CD14-positive monocyte (primary cell): ENCODE results near the gene TNIP2. TPM values are rescaled to one million over a fixed set of nuclear protein-coding genes. Genes with fewer than 3 reads are reported as not detected.

Experiments
- DNase-seq, 3 donors: peaks; one replicate each; pipeline ENCODE4 v3.0.0-alpha.2; 2011 to 2022
- H2AFZ ChIP-seq: 2 replicates; pipeline ENCODE4 v1.6.0; 2012; ENCODE audit warnings: mild to moderate bottlenecking, low read depth, low read length, inconsistent platforms; ENCODE audit not compliant: insufficient read depth, poor library complexity, severe bottlenecking
- H3K27ac ChIP-seq, 2 donors: 1 replicate in 1 of 2; 2 replicates in 1 of 2; pipeline ENCODE4 v1.5.1; 2012 to 2013; ENCODE audit warnings: low read length in 2 of 2, control low read depth in 1 of 2, inconsistent platforms in 1 of 2, low read depth in 1 of 2, mild to moderate bottlenecking in 1 of 2
- H3K27me3 ChIP-seq, 2 donors: one replicate each; pipeline versions ENCODE4 v1.6.0 to v1.6.1; 2011 to 2013; ENCODE audit warnings: low read length in 2 of 2; ENCODE audit not compliant: control insufficient read depth in 2 of 2, insufficient read depth in 2 of 2
- H3K36me3 ChIP-seq, 2 donors: replicated peaks in 1 of 2; 1 replicate in 1 of 2; 2 replicates in 1 of 2; pipeline versions ENCODE4 v1.5.1 to v1.6.1; 2012 to 2013; ENCODE audit warnings: low read length in 2 of 2, control low read depth in 1 of 2, inconsistent platforms in 1 of 2, mild to moderate bottlenecking in 1 of 2; ENCODE audit not compliant: insufficient read depth in 2 of 2, control insufficient read depth in 1 of 2
- H3K4me1 ChIP-seq, 2 donors: 1 replicate in 1 of 2; 2 replicates in 1 of 2; pipeline versions ENCODE4 v1.5.1 to v1.6.1; 2012 to 2013; ENCODE audit warnings: low read length in 2 of 2, control low read depth in 1 of 2, inconsistent platforms in 1 of 2, mild to moderate bottlenecking in 1 of 2, moderate library complexity in 1 of 2; ENCODE audit not compliant: insufficient read depth in 2 of 2, control insufficient read depth in 1 of 2
- H3K4me2 ChIP-seq: replicated peaks from 2 replicates; pipeline ENCODE3; 2012; ENCODE audit warnings: low read length, moderate library complexity, mild to moderate bottlenecking; ENCODE audit not compliant: poor library complexity, severe bottlenecking; ENCODE audit errors: extremely low read depth
- H3K4me3 ChIP-seq, 3 experiments: fragments of 200-600 bp in 1 of 3; sonication (generic) in 1 of 3; replicated peaks in 1 of 3; 1 replicate in 2 of 3; 2 replicates in 1 of 3; pipeline ENCODE4 v1.5.1; 2011 to 2013; ENCODE audit warnings: low read length in 3 of 3, mild to moderate bottlenecking in 3 of 3, control low read depth in 2 of 3, low read depth in 2 of 3, inconsistent platforms in 1 of 3, moderate library complexity in 1 of 3
- H3K79me2 ChIP-seq: 2 replicates; pipeline ENCODE4 v1.6.0; 2012; ENCODE audit warnings: mild to moderate bottlenecking, control low read depth, inconsistent platforms, low read length, moderate library complexity; ENCODE audit not compliant: insufficient read depth
- H3K9ac ChIP-seq: 2 replicates; pipeline ENCODE4 v1.6.0; 2017; ENCODE audit warnings: low read length, mild to moderate bottlenecking; ENCODE audit not compliant: insufficient read depth, poor library complexity, severe bottlenecking
- H3K9me3 ChIP-seq, 2 donors: replicated peaks in 1 of 2; 1 replicate in 1 of 2; 2 replicates in 1 of 2; pipeline versions ENCODE4 v1.5.1 to v1.6.1; 2012 to 2013; ENCODE audit warnings: low read length in 2 of 2, control low read depth in 1 of 2; ENCODE audit not compliant: control insufficient read depth in 1 of 2, insufficient read depth in 1 of 2
- H4K20me1 ChIP-seq: 2 replicates; pipeline ENCODE4 v1.6.0; 2012; ENCODE audit warnings: mild to moderate bottlenecking, low read length, control low read depth, moderate library complexity; ENCODE audit not compliant: insufficient read depth
- H3K27ac Mint-ChIP-seq, 7 donors: one replicate each; pipeline ENCODE4 v1.8.0; 2020; ENCODE audit warnings: mild to moderate bottlenecking in 7 of 7, mixed read lengths in 7 of 7, moderate library complexity in 6 of 7, inconsistent platforms in 2 of 7
- H3K27me3 Mint-ChIP-seq, 3 donors: one replicate each; pipeline ENCODE4 v1.8.0; 2021 to 2022; ENCODE audit warnings: low read depth in 3 of 3, mild to moderate bottlenecking in 3 of 3, mixed read lengths in 3 of 3, moderate library complexity in 3 of 3, inconsistent platforms in 1 of 3
- H3K36me3 Mint-ChIP-seq, 2 donors: one replicate each; pipeline ENCODE4 v1.8.0; 2020; ENCODE audit warnings: mixed read lengths in 2 of 2, inconsistent platforms in 1 of 2, mild to moderate bottlenecking in 1 of 2
- H3K4me1 Mint-ChIP-seq: one replicate; pipeline ENCODE4 v1.8.0; 2020; ENCODE audit warnings: mild to moderate bottlenecking, mixed read lengths
- H3K4me3 Mint-ChIP-seq, 2 donors: one replicate each; pipeline ENCODE4 v1.8.0; 2020; ENCODE audit warnings: mild to moderate bottlenecking in 2 of 2, mixed read lengths in 2 of 2, moderate library complexity in 1 of 2
- H3K9me3 Mint-ChIP-seq, 7 donors: one replicate each; pipeline ENCODE4 v1.8.0; 2020 to 2022; ENCODE audit warnings: mixed read lengths in 7 of 7, mild to moderate bottlenecking in 6 of 7, moderate library complexity in 6 of 7, inconsistent platforms in 2 of 7
- CTCF ChIP-seq: fragments of 200-600 bp; IDR thresholded peaks from one replicate; pipeline ENCODE4 v1.8.0; 2022; ENCODE audit warnings: antibody characterized with exemption, mild to moderate bottlenecking
- WGBS: methylation state at CpG from one replicate; pipeline ENCODE4 v1.1.5; 2013; ENCODE audit warnings: missing lambda C conversion rate; ENCODE audit not compliant: insufficient coverage; 5-methylcytosine and 5-hydroxymethylcytosine counted together
- intact Hi-C, 2 donors: fragments of 100-400 bp; cut with micrococcal nuclease; formaldehyde crosslinking; loops; one replicate each; pipeline versions ENCODE4 v1.15.0 to v1.15.1; 2023
- polyA minus RNA-seq: library from RNA; depleted of rRNA, polyadenylated mRNA; stranded (reverse); fragments of >200 nt; gene quantifications from 2 replicates; pipeline ENCODE4 v1.2.3, GENCODE V29; 2012
- polyA plus RNA-seq, 3 donors: library from polyadenylated mRNA; depleted of rRNA in 1 of 3; unstranded in 2 of 3; stranded (reverse) in 1 of 3; fragments of 300-500 nt in 2 of 3; fragments of >200 nt in 1 of 3; fragmentation: Illumina TruSeq in 2 of 3; gene quantifications; 1 replicate in 2 of 3; 2 replicates in 1 of 3; pipeline ENCODE4 v1.2.3, GENCODE V29; 2012 to 2021
- total RNA-seq, 12 experiments: library from RNA in 1 of 12; stranded (reverse) in 1 of 12; fragments of 120-200 nt in 1 of 12; gene quantifications; one replicate each; pipeline ENCODE4 v1.2.4 and lab custom pipeline; 2013 to 2026; ENCODE audit warnings: mixed read lengths in 6 of 12, inconsistent platforms in 1 of 12

The TNIP2 gene
- 40.4 TPM for total RNA-seq (2013)
- polyA plus RNA-seq (10 to 100 TPM; 27.6 to 75.7 (median 28.2) TPM), polyA minus RNA-seq (34.6 and 39.3 TPM in 2 replicates), total RNA-seq (lab: John Stamatoyannopoulos, UW) (22.9 to 48.1 (median 30.5) reads per million in 11 experiments)

GRCh38 chr4:2755821-2756690 is at the start of gene TNIP2:
TSS of gene TNIP2 (minus strand) at chr4:2756336. CDS start at chr4:2756289, 47 bp downstream.
- intact Hi-C loops = loop anchor here (5.0 kb wide), 4 partner anchors 41 to 514 kb away; partner anchors contain the start of genes HAUS3 (in 1 of the 2) and POLN (in 1 of the 2)
- Mint-ChIP-seq H3K4me1 (peaks cover 35% of the 10 kb centered on the region), H3K9me3 (peaks cover 0 to 2% (median 0%) of the 10 kb centered on the region in 7 donors), H3K27me3 (peaks cover 0 to 10% (median 3%) of the 10 kb centered on the region in 3 donors), H3K36me3 (peaks cover 5 to 20% of the 10 kb centered on the region in 2 donors), H3K4me3 (peak within 1 kb of the TSS; percentile 72 to 82), H3K27ac (peak within 1 kb of the TSS; percentile 30 to 88 (median 66))
- Histone ChIP-seq H3K36me3 (peaks cover 7 to 15% of the 10 kb centered on the region in 2 donors), H3K4me1 (peaks cover 15 to 19% of the 10 kb centered on the region in 2 donors), H3K4me3 (peak within 1 kb of the TSS; percentile 67 to 92 (median 83)), H3K4me2 (peak within 1 kb of the TSS; percentile 92), H3K9ac (peak within 1 kb of the TSS; percentile 87), H3K27me3 (no peaks in the 10 kb centered on the region), H4K20me1 (peaks cover 41% of the 10 kb centered on the region), H2AFZ (peak within 1 kb of the TSS; percentile 83), H3K27ac (peak within 1 kb of the TSS; percentile 23 to 80), H3K9me3 (no peaks in the 10 kb centered on the region), H3K79me2 (peaks cover 47% of the 10 kb centered on the region)
- under 1% methylated on average over 59 of the region's 96 CpGs for WGBS
- peak; percentile 34 for TF ChIP-seq CTCF
- DNase-seq = peak; percentile 69 to 82 (median 73)

- H3K36me3 ChIP-seq = peaks cover 51 to 61% of the 10 kb centered on the region in 2 donors
- peaks cover 95% of the 10 kb centered on the region for H3K79me2 ChIP-seq
- H3K9me3 ChIP-seq = no peaks in the 10 kb centered on the region
- intact Hi-C loops = no loop called here
- 64% methylated on average over 8 of the region's 13 CpGs for WGBS
- no peak for TF ChIP-seq CTCF
- H3K27me3 ChIP-seq = no peaks in the 10 kb centered on the region
- no peak overlapping the region for H2AFZ ChIP-seq
- peak overlapping the region; percentile 74 to 97 for H3K27ac ChIP-seq
- peak overlapping the region; percentile 52 for H3K9ac ChIP-seq
- Mint-ChIP-seq H3K27me3 (peaks cover 0 to 2% (median 2%) of the 10 kb centered on the region in 3 donors), H3K9me3 (no peaks in the 10 kb centered on the region), H3K4me1 (peaks cover 80% of the 10 kb centered on the region), H3K36me3 (peaks cover 44 to 72% of the 10 kb centered on the region in 2 donors), H3K4me3 (peak overlapping the region; percentile 55 to 83), H3K27ac (peak overlapping the region; percentile 85 to 98 (median 93))
- peak overlapping the region; percentile 65 for H3K4me2 ChIP-seq
- H3K4me3 ChIP-seq = peak overlapping the region in 1 of 3 experiments; percentile 44
- DNase-seq = no peak
- H3K4me1 ChIP-seq = peaks cover 92 to 96% of the 10 kb centered on the region in 2 donors
- peaks cover 87% of the 10 kb centered on the region for H4K20me1 ChIP-seq
These were observed 48.9 kb upstream of the TNIP2 start for GRCh38 chr4:2804973-2805501.
